GM12874 (cell line): Measurements from ENCODE around the gene AUTS2.

Experiments used
- TF ChIP-seq, protein P1 (sequence below): IDR thresholded peaks from 2 replicates; pipeline ENCODE4 v1.5.1; 2011; ENCODE audit warnings: low read depth, mild to moderate bottlenecking, control low read depth, low read length, moderate library complexity; ENCODE audit not compliant: insufficient read depth

The AUTS2 gene

GRCh38 chr7:70353946-70354335, 755.7 kb downstream of the AUTS2 start:
- TF ChIP-seq, protein P1, sequence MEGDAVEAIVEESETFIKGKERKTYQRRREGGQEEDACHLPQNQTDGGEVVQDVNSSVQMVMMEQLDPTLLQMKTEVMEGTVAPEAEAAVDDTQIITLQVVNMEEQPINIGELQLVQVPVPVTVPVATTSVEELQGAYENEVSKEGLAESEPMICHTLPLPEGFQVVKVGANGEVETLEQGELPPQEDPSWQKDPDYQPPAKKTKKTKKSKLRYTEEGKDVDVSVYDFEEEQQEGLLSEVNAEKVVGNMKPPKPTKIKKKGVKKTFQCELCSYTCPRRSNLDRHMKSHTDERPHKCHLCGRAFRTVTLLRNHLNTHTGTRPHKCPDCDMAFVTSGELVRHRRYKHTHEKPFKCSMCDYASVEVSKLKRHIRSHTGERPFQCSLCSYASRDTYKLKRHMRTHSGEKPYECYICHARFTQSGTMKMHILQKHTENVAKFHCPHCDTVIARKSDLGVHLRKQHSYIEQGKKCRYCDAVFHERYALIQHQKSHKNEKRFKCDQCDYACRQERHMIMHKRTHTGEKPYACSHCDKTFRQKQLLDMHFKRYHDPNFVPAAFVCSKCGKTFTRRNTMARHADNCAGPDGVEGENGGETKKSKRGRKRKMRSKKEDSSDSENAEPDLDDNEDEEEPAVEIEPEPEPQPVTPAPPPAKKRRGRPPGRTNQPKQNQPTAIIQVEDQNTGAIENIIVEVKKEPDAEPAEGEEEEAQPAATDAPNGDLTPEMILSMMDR: no peak

DNA sequence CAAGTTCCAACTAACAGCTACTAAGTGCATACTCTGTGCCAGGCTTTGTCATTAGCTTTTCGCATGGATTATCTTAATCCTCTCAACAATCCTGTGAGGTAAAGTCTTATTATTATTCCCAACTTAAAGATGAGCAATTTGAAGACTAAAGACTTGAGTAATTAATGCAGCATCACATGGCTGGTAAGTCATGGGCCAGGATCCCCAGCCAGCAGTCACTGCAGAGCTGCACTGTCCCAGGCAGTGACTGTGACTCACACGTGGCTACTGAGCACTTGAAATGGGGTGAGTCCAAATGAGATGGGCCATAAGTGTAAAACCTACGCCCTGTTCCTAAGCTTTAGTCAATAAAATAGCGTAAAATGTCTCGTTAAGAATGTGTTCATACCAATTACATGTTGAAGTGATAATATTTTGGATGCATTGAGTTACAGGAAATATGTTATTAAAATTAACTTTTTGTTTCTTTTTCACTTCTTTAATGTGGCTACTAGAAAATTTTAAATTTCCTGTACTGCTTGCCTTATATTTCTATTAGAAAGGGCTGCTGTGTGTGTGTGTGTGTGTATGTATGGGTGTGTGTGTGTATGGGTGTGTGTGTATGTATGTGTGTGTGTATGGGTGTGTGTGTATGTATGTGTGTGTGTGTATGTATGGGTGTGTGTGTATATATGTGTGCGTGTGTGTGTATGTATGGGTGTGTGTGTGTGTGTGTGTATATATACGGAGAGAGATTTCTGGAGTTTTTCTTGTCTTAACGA, 756.3 kb downstream of the AUTS2 start:
- TF ChIP-seq, protein P1: no peak

GRCh38 chr7:70355198-70356020, 757.1 kb downstream of the AUTS2 start:
- TF ChIP-seq, protein P1: no peak

DNA sequence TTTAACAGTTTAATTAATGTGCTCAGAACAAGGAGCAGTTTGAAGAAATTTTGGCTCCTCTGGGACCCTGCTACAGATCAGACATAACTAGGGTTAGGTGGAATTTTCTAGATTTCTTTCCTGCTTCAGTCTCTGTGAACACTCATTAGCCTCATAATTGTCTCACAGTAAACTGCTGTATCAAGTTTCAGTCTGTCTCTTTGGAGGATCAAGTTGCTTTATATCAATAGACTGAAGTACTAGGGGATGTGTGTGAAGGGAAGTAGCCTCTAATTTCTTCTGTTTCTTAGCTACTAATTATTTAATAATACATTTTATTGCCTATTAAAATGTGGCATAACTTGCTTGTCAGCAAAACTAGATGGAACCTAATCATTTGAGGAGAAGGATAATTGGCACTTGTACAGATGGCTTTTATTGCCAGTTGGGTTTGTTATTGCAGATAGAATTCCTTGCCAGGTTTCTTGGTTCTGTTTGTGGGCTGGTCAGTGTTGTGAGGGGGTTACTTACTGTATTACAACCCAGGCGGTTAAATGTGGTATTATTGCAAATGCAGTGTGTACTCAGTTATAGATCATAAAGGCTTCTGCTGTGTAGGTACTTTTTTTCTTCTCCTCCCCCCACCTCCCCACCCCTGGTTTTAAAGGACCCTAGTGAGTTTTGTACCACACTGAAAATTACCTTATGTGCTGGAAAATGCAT, 758.0 kb downstream of the AUTS2 start:
- TF ChIP-seq, protein P1: no peak

- TF ChIP-seq, protein P1: no peak
These were observed 758.6 kb downstream of the AUTS2 start for GRCh38 chr7:70356787-70357328.

GRCh38 chr7:70360557-70360956, 762.3 kb downstream of the AUTS2 start:
- TF ChIP-seq, protein P1: no peak

DNA sequence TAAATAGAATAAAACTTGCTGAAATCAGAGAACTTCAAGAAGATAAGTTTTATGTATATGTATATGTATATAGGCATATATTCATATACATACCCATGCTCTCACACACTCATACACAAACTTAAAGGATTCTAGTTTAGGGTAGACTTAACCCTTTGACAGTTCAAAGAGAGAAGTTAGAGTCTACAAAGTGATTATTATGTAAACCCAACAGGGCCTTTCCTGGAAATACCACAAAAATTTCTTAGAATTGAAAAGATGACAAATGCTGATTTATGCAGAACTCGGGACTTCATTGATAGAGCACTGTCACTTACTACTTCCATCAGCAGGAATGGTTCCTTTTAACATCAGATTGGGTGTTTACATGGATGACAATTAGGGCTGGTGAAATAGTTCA, 763.5 kb downstream of the AUTS2 start:
- TF ChIP-seq, protein P1: no peak
